ENCODE results near the gene PKD1L1. TPM values are rescaled to one million over a fixed set of nuclear protein-coding genes. Genes with fewer than 3 reads are reported as not detected.
A peak's percentile ranks its signal among the peaks of the same experiment; 100 is the strongest.

Gene PKD1L1
- total and polyA plus RNA-seq, 12 donors: 0.11 to 1.0 (median 0.17) TPM; not detected in 1

GRCh38 chr7:47804767-47805545, 143.3 kb downstream of the PKD1L1 start:
- Histone ChIP-seq H3K27ac (no peak overlapping the region), H3K4me1 (replicated peaks in 1 of 2) (peaks cover 2 to 9% of the 10 kb centered on the region in 2 donors), H3K4me3 (no peak overlapping the region), H3K36me3 (replicated peaks in 1 of 2) (no peaks in the 10 kb centered on the region), H3K9me3 (replicated peaks in 1 of 3) (no peaks in the 10 kb centered on the region), H3K27me3 (no peaks in the 10 kb centered on the region)
- intact Hi-C loops (cut with DNase I): no loop called here
- DNase-seq: no peak
- 89 to 91% (median 90%) methylated on average over 6 of the region's 6 CpGs for WGBS, 4 donors
- no peak for TF ChIP-seq POLR2A (IDR thresholded peaks at IDR 0.05)
- TF ChIP-seq, protein P1, sequence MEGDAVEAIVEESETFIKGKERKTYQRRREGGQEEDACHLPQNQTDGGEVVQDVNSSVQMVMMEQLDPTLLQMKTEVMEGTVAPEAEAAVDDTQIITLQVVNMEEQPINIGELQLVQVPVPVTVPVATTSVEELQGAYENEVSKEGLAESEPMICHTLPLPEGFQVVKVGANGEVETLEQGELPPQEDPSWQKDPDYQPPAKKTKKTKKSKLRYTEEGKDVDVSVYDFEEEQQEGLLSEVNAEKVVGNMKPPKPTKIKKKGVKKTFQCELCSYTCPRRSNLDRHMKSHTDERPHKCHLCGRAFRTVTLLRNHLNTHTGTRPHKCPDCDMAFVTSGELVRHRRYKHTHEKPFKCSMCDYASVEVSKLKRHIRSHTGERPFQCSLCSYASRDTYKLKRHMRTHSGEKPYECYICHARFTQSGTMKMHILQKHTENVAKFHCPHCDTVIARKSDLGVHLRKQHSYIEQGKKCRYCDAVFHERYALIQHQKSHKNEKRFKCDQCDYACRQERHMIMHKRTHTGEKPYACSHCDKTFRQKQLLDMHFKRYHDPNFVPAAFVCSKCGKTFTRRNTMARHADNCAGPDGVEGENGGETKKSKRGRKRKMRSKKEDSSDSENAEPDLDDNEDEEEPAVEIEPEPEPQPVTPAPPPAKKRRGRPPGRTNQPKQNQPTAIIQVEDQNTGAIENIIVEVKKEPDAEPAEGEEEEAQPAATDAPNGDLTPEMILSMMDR (IDR thresholded peaks at IDR 0.05): no peak

- no peak for TF ChIP-seq POLR2A (IDR thresholded peaks at IDR 0.05)
- TF ChIP-seq, protein P1 (IDR thresholded peaks at IDR 0.05): no peak
- H3K27me3 ChIP-seq: no peaks in the 10 kb centered on the region
- 75 to 91% (median 89%) methylated on average over 4 of the region's 4 CpGs for WGBS, 4 donors
- H3K27ac ChIP-seq: no peak overlapping the region
- intact Hi-C loops (cut with DNase I): no loop called here
- H3K36me3 ChIP-seq (replicated peaks in 1 of 2): no peaks in the 10 kb centered on the region
- H3K9me3 ChIP-seq (replicated peaks in 1 of 3): no peaks in the 10 kb centered on the region
- no peak overlapping the region for H3K4me3 ChIP-seq
- H3K4me1 ChIP-seq (replicated peaks in 1 of 2): peaks cover 2 to 9% of the 10 kb centered on the region in 2 donors
- no peak for DNase-seq
Observed at GRCh38 chr7:47803846-47804245, 144.4 kb downstream of the PKD1L1 start.

DNA sequence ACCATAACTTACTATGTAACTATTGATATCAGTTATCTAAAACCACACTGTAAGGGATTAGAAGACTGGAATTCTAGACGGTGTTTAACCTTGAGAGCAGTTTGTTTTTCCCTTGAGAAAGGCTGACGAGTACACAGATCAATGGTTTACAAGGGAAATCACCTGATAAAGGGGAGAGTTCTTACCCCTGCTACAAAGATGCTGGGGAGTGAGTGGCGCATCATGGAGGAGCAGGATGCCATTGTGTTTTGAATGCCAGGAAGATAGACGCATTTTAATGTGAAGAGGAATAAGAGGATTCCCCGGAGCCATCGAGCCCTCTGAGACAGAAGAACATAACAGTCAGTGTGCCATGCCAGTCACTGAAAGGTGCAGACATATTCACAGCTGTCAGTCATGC, 145.2 kb downstream of the PKD1L1 start:
- WGBS, 4 donors: 76 to 84% (median 77%) methylated on average over 6 of the region's 6 CpGs
- H3K36me3 ChIP-seq (replicated peaks in 1 of 2): no peaks in the 10 kb centered on the region
- peak in 1 of 7 donors; percentile 38 for DNase-seq
- H3K9me3 ChIP-seq (replicated peaks in 1 of 3): no peaks in the 10 kb centered on the region
- H3K27ac ChIP-seq: no peak overlapping the region
- intact Hi-C loops (cut with DNase I): no loop called here
- H3K4me1 ChIP-seq (replicated peaks in 1 of 2): peaks cover 2 to 9% of the 10 kb centered on the region in 2 donors
- no peaks in the 10 kb centered on the region for H3K27me3 ChIP-seq
- TF ChIP-seq POLR2A (IDR thresholded peaks at IDR 0.05): no peak
- TF ChIP-seq, protein P1 (IDR thresholded peaks at IDR 0.05): no peak
- H3K4me3 ChIP-seq: no peak overlapping the region

DNA sequence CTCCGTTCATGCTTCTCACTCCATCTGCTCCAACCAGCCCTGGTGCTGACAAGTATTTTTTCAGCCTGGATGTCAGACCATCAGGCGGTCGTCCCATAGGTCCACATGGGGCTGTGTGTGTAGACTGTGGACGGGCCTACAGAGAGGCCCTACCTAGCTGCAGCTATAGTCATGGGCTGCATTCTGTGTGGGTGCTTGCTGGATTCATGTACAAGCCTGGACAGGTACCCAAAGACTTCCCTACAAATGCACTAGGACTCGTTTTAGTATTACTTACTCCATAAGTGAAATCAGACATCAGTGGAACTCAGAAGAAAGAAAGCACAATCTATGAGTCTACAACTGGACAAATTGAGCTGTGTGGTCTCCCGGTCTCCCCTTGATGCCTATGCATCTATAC, 146.8 kb downstream of the PKD1L1 start:
- TF ChIP-seq, protein P1 (IDR thresholded peaks at IDR 0.05): no peak
- TF ChIP-seq POLR2A (IDR thresholded peaks at IDR 0.05): no peak
- DNase-seq: peak in 1 of 7 donors; percentile 27
- Histone ChIP-seq H3K9me3 (replicated peaks in 1 of 3) (no peaks in the 10 kb centered on the region), H3K27me3 (no peaks in the 10 kb centered on the region), H3K36me3 (replicated peaks in 1 of 2) (no peaks in the 10 kb centered on the region), H3K4me3 (no peak overlapping the region), H3K4me1 (replicated peaks in 1 of 2) (peaks cover 2 to 8% of the 10 kb centered on the region in 2 donors), H3K27ac (no peak overlapping the region)
- 86 to 94% (median 89%) methylated on average over 6 of the region's 6 CpGs for WGBS, 4 donors
- intact Hi-C loops (cut with DNase I): no loop called here

Data from adrenal gland (tissue), 12 donors.